ENCODE measurements around the gene CDK10.
"Not testable (repeated sequence)": the region's sequence is repeated elsewhere in the genome, so short reads cannot be mapped to it uniquely, and the experiment has no call there.

The CDK10 gene

DNA sequence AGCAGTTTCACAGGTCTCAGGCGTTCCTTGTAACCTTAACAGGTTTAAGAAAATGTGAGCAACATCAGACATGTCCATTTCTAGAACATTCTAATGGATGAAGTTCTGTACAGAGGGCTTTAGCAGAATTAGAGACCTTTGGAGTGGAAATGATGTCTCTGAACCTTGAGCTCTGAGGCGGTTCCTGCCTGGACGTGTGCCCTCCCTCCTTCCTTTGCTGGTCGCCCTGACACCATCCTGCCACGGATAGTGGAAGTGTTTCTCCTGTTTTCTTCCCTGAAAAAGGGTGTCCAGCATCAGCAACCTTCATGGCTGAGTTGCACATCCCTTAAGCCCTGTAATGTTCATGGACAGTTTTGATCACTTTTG lies 17.7 kb upstream of the CDK10 start:
- no peak for DNase-seq (ENCODE audit: low read depth)

DNA sequence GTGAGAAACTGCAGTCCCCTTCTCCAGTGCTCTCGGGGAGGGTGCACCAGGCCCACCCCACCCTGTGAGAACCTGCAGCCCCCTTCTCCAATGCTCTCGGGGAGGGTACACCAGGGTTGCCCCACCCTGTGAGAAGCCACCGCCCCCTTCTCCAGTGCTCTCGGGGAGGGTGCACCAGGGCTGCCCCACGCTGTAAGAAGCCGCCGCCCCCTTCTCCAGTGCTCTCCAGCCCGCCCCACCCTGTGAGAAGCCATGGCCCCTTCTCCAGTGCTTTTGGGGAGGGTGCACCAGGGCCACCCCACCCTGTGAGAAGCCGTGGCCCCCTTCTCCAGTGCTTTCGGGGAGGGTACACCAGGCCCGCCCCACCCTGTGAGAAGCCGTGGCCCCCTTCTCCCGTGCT lies 16.7 kb upstream of the CDK10 start:
- DNase-seq (ENCODE audit: low read depth): no peak

DNA sequence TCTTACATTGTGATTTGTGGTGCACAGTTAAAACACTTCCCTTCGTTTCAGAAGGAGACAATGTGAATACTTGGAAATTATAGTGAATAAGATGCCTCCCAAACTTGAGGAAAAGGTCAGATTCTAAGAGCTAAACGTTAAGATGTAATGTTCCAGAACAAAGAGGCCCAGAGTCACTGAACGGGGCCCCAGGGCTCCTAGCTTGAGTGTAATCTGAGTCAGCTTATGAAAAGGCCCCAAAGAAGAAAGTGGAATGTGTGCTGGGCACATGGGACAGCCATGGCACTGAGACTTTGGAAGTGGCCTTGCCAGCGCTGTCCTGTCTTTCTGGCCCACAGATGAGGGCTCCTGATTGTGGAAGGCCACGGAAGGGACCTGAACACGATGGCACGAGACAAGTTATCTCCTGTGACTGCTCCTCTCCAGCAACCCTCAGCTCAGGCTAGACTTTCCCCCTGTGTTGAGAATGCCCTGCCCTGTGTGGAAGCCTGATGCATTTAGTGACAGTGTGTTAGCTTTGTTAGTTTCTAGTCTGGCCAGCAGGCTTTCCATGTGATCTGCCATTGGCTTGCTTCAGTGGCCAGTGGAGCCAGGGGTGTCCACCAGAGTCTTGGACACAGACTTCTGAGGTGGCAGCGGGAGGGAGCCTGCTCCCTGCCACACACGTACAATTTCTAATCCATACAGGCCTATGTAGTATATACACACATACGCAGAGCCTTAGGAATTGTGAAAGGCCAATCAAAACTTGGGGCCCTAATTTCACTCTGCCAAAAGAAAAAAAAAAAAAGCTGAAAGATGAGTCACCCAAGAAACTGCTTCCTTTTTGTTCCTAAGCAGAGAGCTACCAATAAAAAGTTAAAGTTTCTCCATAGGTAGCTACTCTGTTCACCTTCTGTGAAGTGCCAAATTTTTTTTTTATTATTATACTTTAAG lies 15.7 kb upstream of the CDK10 start:
- no peak for DNase-seq (ENCODE audit: low read depth)

DNA sequence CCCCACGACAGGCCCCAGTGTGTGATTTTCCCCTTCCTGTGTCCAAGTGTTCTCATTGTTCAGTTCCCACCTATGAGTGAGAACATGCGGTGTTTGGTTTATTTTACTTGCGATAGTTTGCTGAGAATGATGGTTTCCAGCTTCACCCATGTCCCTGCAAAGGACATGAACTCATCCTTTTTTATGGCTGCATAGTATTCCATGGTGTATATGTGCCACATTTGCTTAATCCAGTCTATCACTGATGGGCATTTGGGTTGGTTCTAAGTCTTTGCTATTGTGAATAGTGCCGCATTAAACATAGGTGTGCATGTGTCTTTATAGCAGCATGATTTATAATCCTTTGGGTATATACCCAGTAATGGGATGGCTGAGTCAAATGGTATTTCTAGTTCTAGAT lies 14.9 kb upstream of the CDK10 start:
- not testable (repeated sequence) for DNase-seq (ENCODE audit: low read depth)

DNA sequence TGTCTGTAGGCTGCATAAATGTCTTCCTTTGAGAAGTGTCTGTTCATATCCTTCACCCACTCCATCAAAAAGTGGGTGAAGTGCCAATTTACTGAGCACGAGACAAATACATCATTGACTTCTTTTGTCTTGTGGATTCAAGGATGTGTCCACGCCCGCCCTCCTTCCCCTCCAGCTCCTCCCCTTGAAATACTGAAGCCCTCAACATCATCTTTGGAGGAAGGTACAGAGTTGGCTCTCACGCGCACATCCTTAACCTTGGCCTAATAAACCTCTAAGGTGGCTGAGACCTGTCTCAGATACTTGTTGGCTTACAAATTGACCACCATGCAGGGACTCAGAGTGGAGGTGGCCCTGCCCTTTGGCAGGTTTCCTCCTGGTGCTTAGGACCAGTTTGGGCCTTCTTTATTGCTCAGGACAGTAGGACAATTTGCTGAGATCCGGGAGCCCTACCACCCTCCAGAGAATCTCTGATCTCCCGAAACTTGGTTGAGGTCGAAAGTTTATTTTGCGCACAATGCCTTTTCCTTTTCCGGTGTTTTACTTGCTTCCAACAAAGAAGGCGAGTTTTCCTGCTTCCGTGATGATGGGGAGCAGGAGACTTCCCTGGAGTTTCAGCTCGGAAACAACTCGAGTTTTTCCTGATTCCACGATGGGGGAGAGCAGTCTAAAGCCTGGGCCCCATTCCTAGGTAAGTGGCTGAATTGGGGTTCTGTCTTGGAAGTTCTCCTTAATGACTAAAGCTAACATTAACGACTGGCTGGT lies 14.1 kb upstream of the CDK10 start:
- no peak for DNase-seq (ENCODE audit: low read depth)

DNA sequence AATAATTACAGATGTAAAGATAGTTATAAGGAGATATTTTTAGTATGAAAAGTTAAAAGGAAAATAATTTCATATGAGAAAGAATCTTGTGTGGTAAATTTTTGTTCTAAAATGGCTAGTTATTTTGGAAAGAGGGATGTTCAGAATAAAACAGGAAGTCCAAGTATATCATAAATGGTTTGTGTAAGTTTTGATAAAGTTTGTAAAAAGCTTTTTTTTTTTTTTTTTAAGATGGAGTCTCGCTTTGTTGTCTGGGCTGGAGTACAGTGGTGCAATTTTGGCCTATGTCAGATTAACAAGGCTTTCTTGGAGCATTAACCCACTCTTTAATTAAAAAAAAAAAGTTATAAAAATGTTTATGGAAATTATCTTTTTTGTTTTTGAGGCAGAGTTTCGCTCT lies 8.2 kb upstream of the CDK10 start:
- no peak for DNase-seq (ENCODE audit: low read depth)

DNA sequence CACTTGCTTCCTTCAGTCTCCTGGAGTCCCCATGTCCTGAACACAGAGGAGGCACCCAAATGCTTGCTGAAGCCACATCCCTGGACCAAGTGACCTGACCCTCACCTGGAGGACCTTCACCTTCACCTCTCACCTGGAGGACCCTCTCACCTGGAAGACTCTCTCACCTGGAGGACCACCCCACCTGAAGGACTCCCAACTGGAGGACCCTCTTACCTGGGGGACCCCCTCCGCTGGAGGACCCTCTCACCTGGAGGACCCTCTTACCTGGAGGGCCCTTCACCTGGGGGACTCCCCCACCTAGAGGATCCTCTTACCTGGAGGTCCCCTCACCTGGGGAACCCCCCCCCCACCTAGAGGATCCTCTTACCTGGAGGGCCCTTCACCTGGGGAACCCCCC lies 573 bp upstream of the CDK10 start:
- DNase-seq (ENCODE audit: low read depth): no peak

DNA sequence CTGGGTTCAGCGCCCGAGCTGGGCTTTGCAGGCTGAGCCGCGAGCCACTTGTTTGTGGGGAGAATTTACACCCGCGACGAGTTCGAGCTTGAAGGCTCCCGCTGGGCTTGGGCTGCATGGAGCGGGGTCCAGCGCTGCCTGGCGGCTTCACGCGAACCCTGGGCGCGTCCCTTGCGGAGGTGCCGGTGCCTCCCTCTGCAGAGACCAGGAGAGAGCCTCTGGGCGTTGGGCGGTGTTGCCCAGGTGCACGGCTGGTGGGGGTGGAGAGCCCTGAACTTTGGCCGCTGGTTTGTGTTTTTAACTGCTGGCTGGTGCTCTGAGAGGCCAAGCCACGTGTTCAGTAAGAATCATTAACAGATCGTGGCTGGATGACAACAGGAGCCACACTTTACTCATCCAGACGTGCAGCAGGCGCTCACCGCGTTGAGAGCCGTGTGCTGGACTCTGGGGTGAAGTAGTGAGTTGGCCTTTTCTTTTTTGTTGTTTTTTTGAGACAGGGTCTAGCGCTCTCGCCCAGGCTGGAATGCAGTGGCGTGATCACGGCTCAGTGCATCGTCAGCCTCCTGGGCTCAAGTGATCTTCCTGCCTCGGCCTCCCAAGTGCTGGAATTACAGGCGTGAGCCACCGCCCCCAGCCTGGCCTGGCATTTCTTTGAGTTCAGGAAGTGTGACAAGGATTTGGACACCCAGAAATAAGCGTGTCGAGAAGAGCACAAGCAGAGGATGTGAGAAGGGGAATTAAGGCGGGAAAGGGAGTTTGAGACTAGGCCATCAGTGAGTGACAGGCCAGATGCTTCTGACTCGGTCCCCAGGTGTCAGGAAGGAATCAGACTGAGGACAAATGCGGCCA lies 827 bp downstream of the CDK10 start:
- no peak for DNase-seq (ENCODE audit: low read depth)

DNA sequence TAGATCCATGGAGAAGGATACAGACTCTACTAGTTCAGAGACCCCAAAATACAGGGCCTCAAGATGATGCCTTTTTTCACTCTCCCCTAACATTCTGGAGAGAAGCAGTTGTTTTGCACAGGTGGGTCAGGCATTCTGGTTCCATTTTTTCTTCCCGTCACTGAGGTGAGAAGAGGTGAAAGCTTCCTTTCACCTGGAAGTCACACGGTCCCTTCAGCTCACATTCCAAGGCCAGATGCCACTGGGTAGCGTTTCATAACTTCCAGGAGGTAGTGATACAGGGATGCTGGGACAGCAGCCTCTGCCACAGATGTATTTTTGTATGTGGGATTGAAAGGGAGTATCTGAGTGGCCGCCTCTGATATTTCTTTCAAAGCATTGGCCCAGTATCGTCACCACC lies 1.9 kb downstream of the CDK10 start:
- DNase-seq (ENCODE audit: low read depth): no peak

DNA sequence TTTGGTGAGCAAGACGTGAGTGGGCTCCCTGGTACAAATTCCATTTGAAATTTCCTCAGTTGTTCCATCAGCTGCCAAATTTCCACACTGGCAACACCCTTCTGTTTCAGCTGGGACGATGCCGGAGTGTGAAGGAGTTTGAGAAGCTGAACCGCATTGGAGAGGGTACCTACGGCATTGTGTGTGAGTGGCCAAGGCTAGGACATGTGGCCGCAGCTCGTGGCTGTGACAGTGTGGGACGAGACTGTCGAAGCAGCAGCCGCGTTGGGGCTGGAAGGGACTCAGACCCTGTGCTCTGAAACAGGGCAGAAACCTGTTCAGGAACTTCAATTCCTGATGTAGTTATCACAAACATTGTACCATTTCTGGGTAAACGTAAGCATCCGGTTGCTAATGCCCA lies 2.7 kb downstream of the CDK10 start:
- no peak for DNase-seq (ENCODE audit: low read depth)

DNA sequence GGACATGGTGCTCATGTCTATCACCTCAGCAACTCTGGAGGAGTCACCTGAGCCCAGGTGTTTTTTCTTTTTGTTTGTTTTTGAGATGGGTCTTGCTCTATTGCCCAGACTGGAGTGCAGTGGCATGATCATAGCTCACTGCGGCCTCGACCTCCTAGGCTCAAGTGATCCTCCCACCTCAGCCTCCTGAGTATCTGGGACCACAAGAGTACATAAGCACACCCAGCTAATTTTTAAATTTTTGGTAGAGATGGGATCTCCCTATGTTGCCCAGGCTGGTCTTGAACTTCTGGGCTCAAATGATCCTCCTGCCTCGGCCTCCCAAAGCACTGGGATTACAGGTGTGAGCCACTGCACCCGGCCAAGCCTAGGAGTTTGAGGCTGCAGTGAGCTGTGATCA lies 3.1 kb downstream of the CDK10 start:
- DNase-seq (ENCODE audit: low read depth): not testable (repeated sequence)

DNA sequence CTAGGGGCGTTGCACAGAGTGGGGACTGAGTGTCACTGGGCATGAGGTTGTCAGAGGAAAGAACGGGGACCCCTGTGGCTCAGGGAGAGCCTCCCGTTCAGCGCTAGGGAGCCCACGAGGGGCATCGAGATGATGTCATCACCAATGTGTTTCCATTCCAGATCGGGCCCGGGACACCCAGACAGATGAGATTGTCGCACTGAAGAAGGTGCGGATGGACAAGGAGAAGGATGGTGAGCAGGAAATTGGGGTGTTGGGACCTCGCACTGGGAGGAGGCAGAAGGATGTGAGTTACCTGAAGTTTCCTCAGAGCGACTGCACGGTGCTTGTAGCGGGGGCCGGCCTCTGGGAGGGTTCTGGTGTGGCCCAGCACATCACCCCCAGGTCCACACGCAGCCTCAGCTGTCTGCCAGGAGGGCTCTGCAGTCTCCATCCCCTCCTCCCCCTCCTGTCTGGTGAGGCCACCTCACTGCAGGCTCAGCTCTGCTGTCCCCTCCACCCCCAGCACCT lies 4.0 kb downstream of the CDK10 start:
- DNase-seq (ENCODE audit: low read depth): no peak

DNA sequence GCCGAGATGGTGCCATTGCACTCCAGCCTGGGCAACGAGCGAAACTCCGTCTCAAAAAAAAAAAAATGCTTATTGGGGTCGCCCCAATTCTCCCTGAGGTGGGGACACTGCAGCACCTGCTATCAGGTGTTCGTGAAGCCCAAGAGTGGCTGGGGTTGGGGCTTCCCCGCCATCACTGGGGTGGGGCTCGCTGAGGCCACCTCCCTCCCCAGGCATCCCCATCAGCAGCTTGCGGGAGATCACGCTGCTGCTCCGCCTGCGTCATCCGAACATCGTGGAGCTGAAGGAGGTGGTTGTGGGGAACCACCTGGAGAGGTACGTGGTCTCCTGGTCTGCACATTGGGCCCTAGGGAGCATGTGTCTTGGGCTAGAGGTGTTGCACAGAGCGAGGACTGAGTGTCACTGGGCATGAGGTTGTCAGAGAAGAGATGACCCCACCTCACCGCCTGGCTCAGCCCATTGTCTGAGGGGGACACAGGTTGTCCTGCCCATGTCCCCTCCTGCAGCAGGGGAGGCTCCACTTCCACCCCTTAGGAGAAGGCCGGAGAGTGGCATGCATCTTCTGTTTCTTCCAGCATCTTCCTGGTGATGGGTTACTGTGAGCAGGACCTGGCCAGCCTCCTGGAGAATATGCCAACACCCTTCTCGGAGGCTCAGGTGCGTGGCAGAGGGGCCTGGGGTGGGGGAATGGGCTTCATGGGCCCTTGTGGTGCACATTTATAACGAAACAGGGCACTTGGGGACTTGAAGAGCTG lies 4.9 kb downstream of the CDK10 start:
- no peak for DNase-seq (ENCODE audit: low read depth)

DNA sequence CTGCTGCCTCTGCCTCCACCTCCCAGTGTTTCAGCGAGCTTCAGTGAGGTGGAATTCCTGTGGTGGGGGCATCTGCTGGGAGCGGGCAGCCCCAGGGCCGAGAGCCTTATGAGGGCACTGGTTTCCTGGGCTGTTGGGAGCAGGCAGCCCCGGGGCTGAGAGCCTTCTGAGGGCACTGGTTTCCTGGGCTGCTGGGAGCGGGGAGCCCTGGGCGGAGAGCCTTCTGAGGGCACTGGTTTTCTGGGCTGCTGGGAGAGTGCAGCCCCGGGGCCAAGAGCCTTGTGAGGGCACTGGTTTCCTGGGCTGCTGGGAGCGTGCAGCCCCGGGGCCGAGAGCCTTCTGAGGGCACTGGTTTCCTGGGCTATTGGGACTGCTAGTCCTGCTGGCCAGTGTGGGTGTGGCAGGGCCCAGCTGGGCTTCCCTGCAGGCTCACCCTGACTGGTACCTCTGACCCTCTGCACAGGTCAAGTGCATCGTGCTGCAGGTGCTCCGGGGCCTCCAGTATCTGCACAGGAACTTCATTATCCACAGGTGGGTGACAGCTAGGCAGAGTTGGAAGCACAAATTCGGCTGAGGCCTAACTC lies 5.6 kb downstream of the CDK10 start:
- no peak for DNase-seq (ENCODE audit: low read depth)

DNA sequence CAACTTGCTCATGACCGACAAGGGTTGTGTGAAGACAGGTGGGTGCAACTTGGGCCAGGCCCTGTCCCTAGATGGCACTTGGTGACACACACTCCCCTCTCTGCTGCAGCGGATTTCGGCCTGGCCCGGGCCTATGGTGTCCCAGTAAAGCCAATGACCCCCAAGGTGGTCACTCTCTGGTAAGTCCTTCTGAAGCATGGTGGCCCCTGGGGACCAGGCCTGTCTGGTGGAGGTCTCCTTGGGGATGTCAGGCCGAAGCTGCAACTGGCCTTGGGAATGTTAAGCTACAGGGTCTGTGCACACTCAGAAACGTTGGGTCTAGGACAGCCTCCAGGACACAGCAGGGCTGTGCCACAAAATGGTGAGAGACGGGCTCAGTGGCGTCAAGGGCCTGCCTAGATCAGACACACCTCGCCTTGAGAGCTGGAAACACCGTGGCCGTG lies 6.8 kb downstream of the CDK10 start:
- no peak for DNase-seq (ENCODE audit: low read depth)

DNA sequence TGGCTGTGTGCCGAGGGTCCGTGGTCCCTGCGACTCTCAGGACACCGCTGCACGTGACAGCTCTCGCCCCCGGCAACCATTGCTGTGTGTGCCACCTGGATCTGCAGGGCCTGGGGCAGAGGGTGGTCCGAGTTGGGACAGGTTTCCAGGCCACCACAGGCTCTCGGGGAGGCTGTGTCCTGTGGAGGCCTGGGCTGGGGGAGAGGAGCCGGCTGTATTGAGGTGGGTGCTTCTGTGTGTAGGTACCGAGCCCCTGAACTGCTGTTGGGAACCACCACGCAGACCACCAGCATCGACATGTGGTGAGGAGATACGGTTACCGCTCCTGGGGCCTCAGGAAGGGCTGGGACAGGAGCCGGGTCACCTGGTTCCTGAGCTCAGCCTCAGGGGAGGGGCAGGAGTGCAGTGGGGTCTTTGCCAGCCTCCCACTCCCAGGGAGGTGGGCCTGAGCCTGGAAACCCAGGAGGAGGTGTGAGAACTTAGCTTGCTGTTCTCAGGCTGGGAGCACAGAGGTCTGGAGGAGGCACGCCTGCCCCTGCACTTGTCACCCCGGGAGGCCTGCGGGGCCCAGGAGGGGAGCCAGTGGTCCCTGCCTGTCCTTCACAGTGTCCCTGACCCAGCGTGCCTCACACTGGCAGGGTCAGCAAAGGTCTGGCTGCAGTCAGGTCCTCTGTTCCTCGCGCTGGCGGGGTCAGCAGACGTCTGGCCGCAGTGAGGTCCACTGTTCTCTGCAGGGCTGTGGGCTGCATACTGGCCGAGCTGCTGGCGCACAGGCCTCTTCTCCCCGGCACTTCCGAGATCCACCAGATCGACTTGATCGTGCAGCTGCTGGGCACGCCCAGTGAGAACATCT lies 7.7 kb downstream of the CDK10 start:
- DNase-seq (ENCODE audit: low read depth): no peak

DNA sequence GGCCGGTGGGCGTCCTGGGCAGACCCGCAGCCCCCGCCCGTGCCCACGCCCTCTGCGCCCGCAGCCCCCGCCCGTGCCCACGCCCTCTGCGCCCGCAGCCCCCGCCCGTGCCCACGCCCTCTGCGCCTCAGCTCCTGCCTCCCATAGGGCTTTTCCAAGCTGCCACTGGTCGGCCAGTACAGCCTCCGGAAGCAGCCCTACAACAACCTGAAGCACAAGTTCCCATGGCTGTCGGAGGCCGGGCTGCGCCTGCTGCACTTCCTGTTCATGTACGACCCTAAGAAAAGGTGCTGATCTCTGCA lies 8.2 kb downstream of the CDK10 start:
- DNase-seq (ENCODE audit: low read depth): not testable (repeated sequence)

DNA sequence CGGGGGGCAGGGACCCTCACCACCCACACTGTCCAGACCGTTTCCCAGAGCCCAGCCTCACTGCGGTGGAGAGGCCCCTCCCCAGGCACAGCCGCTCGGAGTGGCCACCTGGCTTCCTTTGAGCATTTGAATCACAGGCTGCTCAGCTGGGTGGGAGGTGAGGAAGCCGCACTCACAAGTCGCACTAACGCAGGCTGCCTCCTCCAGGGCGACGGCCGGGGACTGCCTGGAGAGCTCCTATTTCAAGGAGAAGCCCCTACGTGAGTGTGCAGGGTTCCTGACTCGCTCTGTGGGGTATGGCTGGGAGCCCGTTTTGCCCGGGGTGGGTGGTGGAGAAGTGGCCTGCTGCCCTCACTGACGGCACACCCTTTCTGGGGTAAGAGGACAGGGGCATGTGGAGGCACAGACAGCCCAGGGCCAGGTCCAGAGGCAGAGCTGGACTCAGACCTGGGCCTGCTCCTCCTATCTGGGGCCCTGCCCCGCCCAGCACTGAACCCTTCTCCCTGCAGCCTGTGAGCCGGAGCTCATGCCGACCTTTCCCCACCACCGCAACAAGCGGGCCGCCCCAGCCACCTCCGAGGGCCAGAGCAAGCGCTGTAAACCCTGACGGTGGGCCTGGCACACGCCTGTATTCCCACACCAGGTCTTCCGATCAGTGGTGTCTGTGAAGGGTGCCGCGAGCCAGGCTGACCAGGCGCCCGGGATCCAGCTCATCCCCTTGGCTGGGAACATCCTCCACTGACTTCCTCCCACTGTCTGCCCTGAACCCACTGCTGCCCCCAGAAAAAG lies 8.8 kb downstream of the CDK10 start:
- DNase-seq (ENCODE audit: low read depth): no peak

DNA sequence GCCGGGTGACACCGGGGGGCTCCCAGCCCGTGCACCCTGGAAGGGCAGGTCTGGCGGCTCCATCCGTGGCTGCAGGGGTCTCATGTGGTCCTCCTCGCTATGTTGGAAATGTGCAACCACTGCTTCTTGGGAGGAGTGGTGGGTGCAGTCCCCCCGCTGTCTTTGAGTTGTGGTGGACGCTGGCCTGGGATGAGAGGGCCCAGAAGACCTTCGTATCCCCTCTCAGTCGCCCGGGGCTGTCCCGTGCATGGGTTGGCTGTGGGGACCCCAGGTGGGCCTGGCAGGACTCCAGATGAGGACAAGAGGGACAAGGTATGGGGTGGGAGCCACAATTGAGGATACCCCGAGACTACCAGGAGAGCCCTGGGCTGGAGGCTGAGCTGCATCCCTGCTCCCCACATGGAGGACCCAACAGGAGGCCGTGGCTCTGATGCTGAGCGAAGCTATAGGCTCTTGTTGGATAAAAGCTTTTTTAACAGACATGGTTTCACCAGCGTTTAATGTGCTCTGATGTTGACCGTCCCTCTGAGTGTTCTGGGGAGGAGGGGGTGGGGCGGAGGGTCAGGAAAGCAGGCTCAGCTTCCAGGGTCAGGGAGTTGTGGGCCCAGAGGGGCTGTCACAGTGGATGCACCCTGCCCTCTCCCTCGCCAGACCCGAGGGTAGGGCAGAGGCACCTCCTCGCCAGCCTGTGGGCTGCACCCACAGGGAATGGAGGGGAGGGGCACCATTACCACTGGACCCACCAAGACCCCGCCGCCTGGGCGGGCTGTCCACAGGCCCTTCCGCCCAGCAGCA lies 9.6 kb downstream of the CDK10 start:
- DNase-seq (ENCODE audit: low read depth): no peak
